Ishikawa (cell line): ENCODE measurements around the gene PVR.

Experiments
- CEBPB ChIP-seq: IDR thresholded peaks from 2 replicates; pipeline ENCODE4 v1.6.1; 2012
- CREB1 ChIP-seq: IDR thresholded peaks from 2 replicates; pipeline ENCODE4 v1.6.1; 2012; ENCODE audit warnings: low read depth
- EP300 ChIP-seq: IDR thresholded peaks from 2 replicates; pipeline ENCODE4 v1.6.1; 2012; ENCODE audit warnings: borderline replicate concordance
- FOXM1 ChIP-seq: IDR thresholded peaks from 2 replicates; pipeline ENCODE4 v1.6.1; 2012; ENCODE audit warnings: low read depth, borderline replicate concordance
- MAX ChIP-seq: IDR thresholded peaks from 2 replicates; pipeline ENCODE4 v1.6.1; 2012
- NFIC ChIP-seq: IDR thresholded peaks from 2 replicates; pipeline ENCODE4 v1.6.1; 2012
- RAD21 ChIP-seq: IDR thresholded peaks from 2 replicates; pipeline ENCODE4 v1.6.1; 2012; ENCODE audit warnings: low read depth
- REST ChIP-seq: IDR thresholded peaks from 2 replicates; pipeline ENCODE4 v1.6.1; 2012; ENCODE audit warnings: low read depth, mild to moderate bottlenecking
- TAF1 ChIP-seq: IDR thresholded peaks from 2 replicates; pipeline ENCODE4 v1.6.1; 2012; ENCODE audit warnings: low read depth, mild to moderate bottlenecking
- TCF12 ChIP-seq: IDR thresholded peaks from 2 replicates; pipeline ENCODE4 v1.6.1; 2012; ENCODE audit warnings: low read depth
- TEAD4 ChIP-seq: IDR thresholded peaks from 2 replicates; pipeline ENCODE4 v1.6.1; 2012
- USF1 ChIP-seq: IDR thresholded peaks from 2 replicates; pipeline ENCODE4 v1.6.1; 2012
- YY1 ChIP-seq: IDR thresholded peaks from 2 replicates; pipeline ENCODE4 v1.6.1; 2012; ENCODE audit warnings: low read depth
- ZBTB7A ChIP-seq: IDR thresholded peaks from 2 replicates; pipeline ENCODE4 v1.6.1; 2012; ENCODE audit warnings: low read depth

- TF ChIP-seq MAX: no peak
- TF ChIP-seq RAD21: no peak
- no peak for TF ChIP-seq CEBPB
- no peak for TF ChIP-seq CREB1
- TF ChIP-seq EP300: no peak
- no peak for TF ChIP-seq TCF12
- no peak for TF ChIP-seq NFIC
- TF ChIP-seq YY1: no peak
- TF ChIP-seq REST: no peak
- TF ChIP-seq ZBTB7A: no peak
- no peak for TF ChIP-seq TAF1
- no peak for TF ChIP-seq USF1
- TF ChIP-seq TEAD4: no peak
- TF ChIP-seq FOXM1: no peak
Observed at GRCh38 chr19:44598880-44599279, 44.8 kb upstream of the PVR start.
